Activated CD4-positive, alpha-beta T cell treated with anti-CD3 and anti-CD28 coated beads for 36 hours (primary cell): ENCODE measurements around the gene IFTAP. TPM values are rescaled to one million over a fixed set of nuclear protein-coding genes. Genes with fewer than 3 reads are reported as not detected.

Experiments
- ATAC-seq: fragments of 200-7000 bp; cut with Tn5 transposase; one replicate; pipeline ENCODE4 v1.10.0; 2021; ENCODE audit warnings: mild to moderate bottlenecking, moderate library complexity
- CTCF ChIA-PET: fragments of 350-600 bp; sonication (Branson Sonifier 250); formaldehyde crosslinking; loops from one replicate; lab custom pipeline; 2021; ENCODE audit warnings: antibody characterized with exemption; lab: Charles Lee
- POLR2A ChIA-PET: fragments of 350-600 bp; sonication (Branson Sonifier 250); formaldehyde crosslinking; loops from one replicate; lab custom pipeline; 2021; ENCODE audit warnings: antibody characterized with exemption, inconsistent platforms; lab: Charles Lee
- DNase-seq: peaks from one replicate; pipeline ENCODE4 v3.0.0-alpha.2; 2020
- H3K27ac Mint-ChIP-seq: one replicate; pipeline ENCODE4 v1.8.0; 2021; ENCODE audit warnings: mixed read lengths
- H3K27me3 Mint-ChIP-seq: one replicate; pipeline ENCODE4 v1.8.0; 2021; ENCODE audit warnings: mixed read lengths
- H3K36me3 Mint-ChIP-seq: one replicate; pipeline ENCODE4 v1.8.0; 2021; ENCODE audit warnings: low read depth, mixed read lengths
- H3K4me1 Mint-ChIP-seq: one replicate; pipeline ENCODE4 v1.8.0; 2021; ENCODE audit warnings: mixed read lengths
- H3K4me3 Mint-ChIP-seq: one replicate; pipeline ENCODE4 v1.8.0; 2021; ENCODE audit warnings: mild to moderate bottlenecking, moderate library complexity, mixed read lengths
- H3K9me3 Mint-ChIP-seq: one replicate; pipeline ENCODE4 v1.8.0; 2021; ENCODE audit warnings: low read depth, mixed read lengths
- intact Hi-C, 2 experiments: fragments of 100-400 bp; cut with DNase I in 1 of 2; cut with micrococcal nuclease in 1 of 2; formaldehyde crosslinking; loops; one replicate each; pipeline versions ENCODE4 v1.14.2 to v1.15.1; 2022 to 2024; cut with DNase I, micrococcal nuclease
- total RNA-seq, 2 experiments: library from RNA; stranded (reverse); gene quantifications; one replicate each; pipeline ENCODE4 v1.2.3, GENCODE V29; 2021

Gene IFTAP
- total RNA-seq, 2 experiments from 2014 or later, result 5.7 to 6.3 TPM

GRCh38 chr11:36620246-36620645 lies 25.9 kb downstream of the IFTAP start:
- Mint-ChIP-seq H3K36me3 (no peaks in the 10 kb centered on the region), H3K4me1 (peaks cover 3% of the 10 kb centered on the region), H3K27me3 (peaks cover 9% of the 10 kb centered on the region), H3K9me3 (no peaks in the 10 kb centered on the region), H3K27ac (no peak overlapping the region), H3K4me3 (no peak overlapping the region)
- intact Hi-C loops, result loop anchor here in 1 of 2 experiments (5.0 kb wide), 1 partner anchor 58 kb away; no protein-coding TSS in a partner anchor
- ChIA-PET POLR2A (no interaction called here), CTCF (interaction anchor here (1.5 to 1.8 kb wide), 2 partner anchors 33 to 55 kb away, joined by 4 to 6 read pairs; no protein-coding TSS in a partner anchor)
- DNase-seq, result no peak
- no peak for ATAC-seq

GRCh38 chr11:36622431-36623136 lies 28.3 kb downstream of the IFTAP start:
- DNase-seq (peak; percentile 9), ATAC-seq (peak; percentile 63)
- no peaks in the 10 kb centered on the region for H3K9me3 Mint-ChIP-seq
- ChIA-PET POLR2A (no interaction called here), CTCF (interaction anchor here (0.5 to 1.3 kb wide), 3 partner anchors 14 to 58 kb away, joined by 3 to 8 read pairs (median 3); no protein-coding TSS in a partner anchor)
- intact Hi-C loops, result loop anchor here (1.0 to 5.0 kb wide), 2 partner anchors 58 to 60 kb away; no protein-coding TSS in a partner anchor
- no peaks in the 10 kb centered on the region for H3K36me3 Mint-ChIP-seq
- H3K4me3 Mint-ChIP-seq, result no peak overlapping the region
- no peak overlapping the region for H3K27ac Mint-ChIP-seq
- peaks cover 3% of the 10 kb centered on the region for H3K4me1 Mint-ChIP-seq
- peaks cover 9% of the 10 kb centered on the region for H3K27me3 Mint-ChIP-seq

- Mint-ChIP-seq H3K27ac (no peak overlapping the region), H3K4me1 (peaks cover 3% of the 10 kb centered on the region), H3K36me3 (no peaks in the 10 kb centered on the region), H3K27me3 (peaks cover 9% of the 10 kb centered on the region), H3K4me3 (no peak overlapping the region), H3K9me3 (no peaks in the 10 kb centered on the region)
- intact Hi-C loops, result loop anchor here in 1 of 2 experiments (5.0 kb wide), 1 partner anchor 61 kb away; no protein-coding TSS in a partner anchor
- CTCF ChIA-PET, result interaction anchor here (1.3 kb wide), 1 partner anchor 59 kb away, joined by 8 read pairs; no protein-coding TSS in a partner anchor
- POLR2A ChIA-PET, result no interaction called here
- no peak for ATAC-seq
- DNase-seq, result no peak
These were observed 29.2 kb downstream of the IFTAP start for GRCh38 chr11:36623494-36623893.

- ChIA-PET POLR2A (no interaction called here), CTCF (interaction anchor here (1.0 to 1.9 kb wide), 2 partner anchors 18 to 63 kb away, joined by 5 to 6 read pairs; no protein-coding TSS in a partner anchor)
- no peaks in the 10 kb centered on the region for H3K9me3 Mint-ChIP-seq
- DNase-seq (no peak), ATAC-seq (no peak)
- peaks cover 4% of the 10 kb centered on the region for H3K27me3 Mint-ChIP-seq
- intact Hi-C loops, result no loop called here
- peaks cover 8% of the 10 kb centered on the region for H3K4me1 Mint-ChIP-seq
- H3K27ac Mint-ChIP-seq, result no peak overlapping the region
- no peaks in the 10 kb centered on the region for H3K36me3 Mint-ChIP-seq
- H3K4me3 Mint-ChIP-seq, result no peak overlapping the region
These were observed 32.7 kb downstream of the IFTAP start for GRCh38 chr11:36627006-36627405.

GRCh38 chr11:36627471-36627870 lies 33.2 kb downstream of the IFTAP start:
- Mint-ChIP-seq H3K27ac (no peak overlapping the region), H3K4me1 (peaks cover 8% of the 10 kb centered on the region), H3K4me3 (no peak overlapping the region), H3K36me3 (no peaks in the 10 kb centered on the region), H3K27me3 (peaks cover 4% of the 10 kb centered on the region), H3K9me3 (no peaks in the 10 kb centered on the region)
- no peak for DNase-seq
- ChIA-PET POLR2A (no interaction called here), CTCF (interaction anchor here (1.0 to 1.9 kb wide), 3 partner anchors 19 to 120 kb away, joined by 3 to 6 read pairs (median 5); no protein-coding TSS in a partner anchor)
- intact Hi-C loops, result no loop called here
- ATAC-seq, result no peak

- Mint-ChIP-seq H3K27ac (no peak overlapping the region), H3K4me3 (no peak overlapping the region), H3K4me1 (peaks cover 8% of the 10 kb centered on the region), H3K27me3 (peaks cover 4% of the 10 kb centered on the region), H3K9me3 (no peaks in the 10 kb centered on the region), H3K36me3 (no peaks in the 10 kb centered on the region)
- POLR2A ChIA-PET, result no interaction called here
- no peak for ATAC-seq
- no peak for DNase-seq
- CTCF ChIA-PET, result interaction anchor here (1.0 to 1.9 kb wide), 4 partner anchors 9 to 119 kb away, joined by 3 to 6 read pairs (median 4); no protein-coding TSS in a partner anchor
- intact Hi-C loops, result no loop called here
These were observed 33.8 kb downstream of the IFTAP start for GRCh38 chr11:36628141-36628540.

GRCh38 chr11:36628765-36629244 lies 34.5 kb downstream of the IFTAP start:
- Mint-ChIP-seq H3K36me3 (no peaks in the 10 kb centered on the region), H3K4me1 (peaks cover 8% of the 10 kb centered on the region), H3K9me3 (no peaks in the 10 kb centered on the region), H3K27me3 (peaks cover 4% of the 10 kb centered on the region), H3K27ac (no peak overlapping the region), H3K4me3 (no peak overlapping the region)
- DNase-seq (no peak), ATAC-seq (no peak)
- intact Hi-C loops, result no loop called here
- ChIA-PET CTCF (interaction anchor here (1.0 kb wide), 1 partner anchor 10 kb away, joined by 4 read pairs; no protein-coding TSS in a partner anchor), POLR2A (no interaction called here)

- H3K4me1 Mint-ChIP-seq, result peaks cover 8% of the 10 kb centered on the region
- DNase-seq, result peak; percentile 32
- H3K27ac Mint-ChIP-seq, result no peak overlapping the region
- ATAC-seq, result peak; percentile 66
- intact Hi-C loops, result loop anchor here in 1 of 2 experiments (5.0 kb wide), 1 partner anchor 49 kb away; no protein-coding TSS in a partner anchor
- POLR2A ChIA-PET, result no interaction called here
- H3K9me3 Mint-ChIP-seq, result no peaks in the 10 kb centered on the region
- H3K27me3 Mint-ChIP-seq, result no peaks in the 10 kb centered on the region
- peaks cover 2% of the 10 kb centered on the region for H3K36me3 Mint-ChIP-seq
- H3K4me3 Mint-ChIP-seq, result no peak overlapping the region
- CTCF ChIA-PET, result no interaction called here
These were observed 37.5 kb downstream of the IFTAP start for GRCh38 chr11:36631774-36632173.

- peaks cover 5% of the 10 kb centered on the region for H3K4me1 Mint-ChIP-seq
- H3K4me3 Mint-ChIP-seq, result no peak overlapping the region
- CTCF ChIA-PET, result interaction anchor here (0.6 kb wide), 1 partner anchor 1455 kb away, joined by 3 read pairs; no protein-coding TSS in a partner anchor
- no peak for ATAC-seq
- no peaks in the 10 kb centered on the region for H3K27me3 Mint-ChIP-seq
- POLR2A ChIA-PET, result no interaction called here
- no peaks in the 10 kb centered on the region for H3K9me3 Mint-ChIP-seq
- no peak for DNase-seq
- H3K36me3 Mint-ChIP-seq, result peaks cover 2% of the 10 kb centered on the region
- H3K27ac Mint-ChIP-seq, result no peak overlapping the region
- intact Hi-C loops, result no loop called here
These were observed 41.0 kb downstream of the IFTAP start for GRCh38 chr11:36635066-36635862.

- CTCF ChIA-PET, result no interaction called here
- Mint-ChIP-seq H3K4me1 (no peaks in the 10 kb centered on the region), H3K9me3 (no peaks in the 10 kb centered on the region), H3K27me3 (no peaks in the 10 kb centered on the region), H3K36me3 (peaks cover 2% of the 10 kb centered on the region), H3K4me3 (no peak overlapping the region), H3K27ac (no peak overlapping the region)
- POLR2A ChIA-PET, result no interaction called here
- no peak for ATAC-seq
- intact Hi-C loops, result no loop called here
- DNase-seq, result no peak
These were observed 44.3 kb downstream of the IFTAP start for GRCh38 chr11:36638556-36638955.
